VCaP (cell line): ENCODE measurements around the gene PFKFB2.

Experiments
- H3K27ac ChIP-seq: fragments of 450-650 bp; 2 replicates; pipeline ENCODE4 v1.5.1; 2017
- TF ChIP-seq, protein P1 (sequence below): fragments of 450-650 bp; conservative IDR thresholded peaks from 2 replicates; pipeline ENCODE4 v1.5.1; 2017; ENCODE audit warnings: mild to moderate bottlenecking, moderate library complexity

Gene PFKFB2

DNA sequence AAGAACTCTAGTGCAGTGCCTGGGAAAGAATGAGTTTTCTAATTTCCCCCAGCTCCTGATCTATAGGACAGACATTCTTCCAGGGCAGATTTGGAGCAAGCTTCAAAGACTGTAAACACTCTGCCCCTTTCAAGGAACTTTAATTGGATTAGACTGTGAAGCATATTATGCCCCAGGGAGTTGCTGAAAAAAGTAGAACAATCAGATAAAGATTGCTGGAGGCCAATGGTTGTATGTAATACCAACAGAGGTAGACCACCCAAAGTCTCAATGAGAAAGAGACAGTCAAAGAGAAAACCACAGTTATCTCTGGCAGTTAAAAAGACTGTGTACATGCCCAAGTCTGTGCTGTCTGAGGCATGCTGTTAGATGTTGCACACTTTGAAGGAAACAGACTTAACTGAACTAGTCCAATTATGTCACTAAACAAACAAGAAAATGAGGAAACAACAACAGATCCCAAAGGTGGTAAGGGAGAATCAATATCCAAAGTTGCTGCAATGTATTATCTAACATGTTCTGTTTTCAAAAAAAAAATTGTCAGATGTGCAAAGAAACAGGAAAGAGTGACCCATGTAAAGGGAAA is 75.4 kb downstream of the PFKFB2 start:
- TF ChIP-seq, protein P1, sequence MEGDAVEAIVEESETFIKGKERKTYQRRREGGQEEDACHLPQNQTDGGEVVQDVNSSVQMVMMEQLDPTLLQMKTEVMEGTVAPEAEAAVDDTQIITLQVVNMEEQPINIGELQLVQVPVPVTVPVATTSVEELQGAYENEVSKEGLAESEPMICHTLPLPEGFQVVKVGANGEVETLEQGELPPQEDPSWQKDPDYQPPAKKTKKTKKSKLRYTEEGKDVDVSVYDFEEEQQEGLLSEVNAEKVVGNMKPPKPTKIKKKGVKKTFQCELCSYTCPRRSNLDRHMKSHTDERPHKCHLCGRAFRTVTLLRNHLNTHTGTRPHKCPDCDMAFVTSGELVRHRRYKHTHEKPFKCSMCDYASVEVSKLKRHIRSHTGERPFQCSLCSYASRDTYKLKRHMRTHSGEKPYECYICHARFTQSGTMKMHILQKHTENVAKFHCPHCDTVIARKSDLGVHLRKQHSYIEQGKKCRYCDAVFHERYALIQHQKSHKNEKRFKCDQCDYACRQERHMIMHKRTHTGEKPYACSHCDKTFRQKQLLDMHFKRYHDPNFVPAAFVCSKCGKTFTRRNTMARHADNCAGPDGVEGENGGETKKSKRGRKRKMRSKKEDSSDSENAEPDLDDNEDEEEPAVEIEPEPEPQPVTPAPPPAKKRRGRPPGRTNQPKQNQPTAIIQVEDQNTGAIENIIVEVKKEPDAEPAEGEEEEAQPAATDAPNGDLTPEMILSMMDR = no peak
- H3K27ac ChIP-seq = no peak overlapping the region

GRCh38 chr1:207129053-207129452 is 76.0 kb downstream of the PFKFB2 start:
- H3K27ac ChIP-seq = no peak overlapping the region
- TF ChIP-seq, protein P1 = no peak
